GM12864 (cell line): ENCODE results near the gene ELOB.
A peak's percentile ranks its signal among the peaks of the same experiment; 100 is the strongest.

Source experiments
- DNase-seq: peaks from one replicate; pipeline ENCODE4 v3.0.0-alpha.2; 2011; ENCODE audit warnings: low read depth
- H3K4me3 ChIP-seq: 2 replicates; pipeline ENCODE4 v1.5.1; 2011; ENCODE audit warnings: mild to moderate bottlenecking, low read depth, low read length, control low read depth
- CTCF ChIP-seq: IDR thresholded peaks from 2 replicates; pipeline ENCODE4 v1.5.1; 2011; ENCODE audit warnings: low read depth, mild to moderate bottlenecking, moderate library complexity, low read length, control low read depth, inconsistent platforms; ENCODE audit errors: missing control alignments

ELOB gene

GRCh38 chr16:2783581-2784357 lies 6.7 kb upstream of the ELOB start:
- no peak for DNase-seq
- TF ChIP-seq CTCF = no peak

DNA sequence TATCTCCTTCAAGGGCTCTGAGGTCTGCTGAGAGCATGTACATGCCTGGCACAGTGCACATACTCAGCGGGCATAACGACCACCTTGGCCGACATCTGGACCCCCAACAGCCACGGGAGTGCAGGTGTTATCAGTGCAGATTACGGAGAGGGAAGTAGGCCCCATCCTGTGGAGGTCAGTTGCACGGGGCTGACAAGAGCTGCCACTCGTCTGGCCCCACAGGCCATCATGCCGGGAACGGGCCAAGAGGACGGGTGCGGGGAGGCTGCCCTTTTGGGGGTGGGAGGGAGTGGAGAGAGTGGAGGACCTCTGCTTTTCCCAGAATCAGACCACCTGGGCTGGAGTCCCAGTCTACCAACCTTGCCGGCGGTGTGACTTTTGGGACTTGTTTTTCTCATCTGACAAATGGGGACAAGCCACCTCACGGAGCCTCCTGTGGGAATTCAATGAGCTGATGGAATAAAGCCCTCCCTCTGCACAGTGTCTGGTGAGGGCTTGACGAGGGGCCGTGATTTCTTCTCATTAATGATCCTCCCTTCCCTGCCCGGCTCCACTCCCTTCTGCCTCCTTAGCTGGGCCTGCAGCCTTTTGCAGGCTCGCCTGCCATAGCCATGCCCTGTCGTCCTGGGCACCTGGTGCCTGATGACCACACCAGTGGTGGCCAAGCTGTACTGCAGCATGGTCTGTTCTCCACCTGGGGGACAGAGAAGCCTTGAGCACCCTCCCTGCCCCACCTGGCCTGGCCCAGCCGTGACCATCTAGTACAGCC lies 5.7 kb upstream of the ELOB start:
- no peak for TF ChIP-seq CTCF
- no peak overlapping the region for H3K4me3 ChIP-seq
- no peak for DNase-seq

More at GRCh38 chr16:2783581-2784357, 6.7 kb upstream of the ELOB start:
- H3K4me3 ChIP-seq = no peak overlapping the region

GRCh38 chr16:2779978-2780898 lies 3.2 kb upstream of the ELOB start:
- no peak for TF ChIP-seq CTCF
- DNase-seq = no peak
- H3K4me3 ChIP-seq = no peak overlapping the region

GRCh38 chr16:2779151-2779920 lies 2.3 kb upstream of the ELOB start:
- no peak overlapping the region for H3K4me3 ChIP-seq
- no peak for TF ChIP-seq CTCF
- no peak for DNase-seq

- no peak for TF ChIP-seq CTCF
- no peak for DNase-seq
- peak overlapping the region; percentile 94; the same call in 1 of the 2 replicates for H3K4me3 ChIP-seq
Observed at GRCh38 chr16:2778630-2778958, 1.5 kb upstream of the ELOB start.
